ENCODE measurements around the gene TUFT1. TPM values are rescaled to one million over a fixed set of nuclear protein-coding genes. Genes with fewer than 3 reads are reported as not detected.

The TUFT1 gene
- polyA plus RNA-seq, 3 donors, result 1.5 to 1.7 (median 1.6) TPM

- peaks cover 24 to 45% of the 10 kb centered on the region in 2 donors for H3K27me3 ChIP-seq (ENCODE audit: control insufficient read depth in 2 of 2, insufficient read depth in 2 of 2, low read length in 2 of 2)
- intact Hi-C loops (cut with micrococcal nuclease), result no loop called here
- no peak overlapping the region for H2AFZ ChIP-seq (ENCODE audit: insufficient read depth, low read depth, low read length, poor library complexity, severe bottlenecking)
- H3K4me3 Mint-ChIP-seq, result peak overlapping the region in 1 of 2 donors; percentile 97
- H3K4me1 ChIP-seq (ENCODE audit: control insufficient read depth in 1 of 2, insufficient read depth in 2 of 2, low read length in 2 of 2), result peaks cover 17 to 31% of the 10 kb centered on the region in 2 donors
- H3K9me3 Mint-ChIP-seq, result peaks cover 0 to 5% (median 2%) of the 10 kb centered on the region in 7 donors
- H3K27me3 Mint-ChIP-seq (ENCODE audit: low read depth in 3 of 3), result peaks cover 46 to 63% (median 56%) of the 10 kb centered on the region in 3 donors
- H3K36me3 ChIP-seq (replicated peaks in 1 of 2; ENCODE audit: control insufficient read depth in 1 of 2, insufficient read depth in 2 of 2, low read length in 2 of 2), result no peaks in the 10 kb centered on the region
- H4K20me1 ChIP-seq (ENCODE audit: insufficient read depth, low read length), result no peaks in the 10 kb centered on the region
- H3K9ac ChIP-seq (ENCODE audit: insufficient read depth, low read length, poor library complexity, severe bottlenecking), result no peak overlapping the region
- H3K27ac ChIP-seq (ENCODE audit: low read depth in 1 of 2, low read length in 2 of 2), result no peak overlapping the region
- H3K4me3 ChIP-seq (replicated peaks in 1 of 3; ENCODE audit: low read depth in 2 of 3, low read length in 3 of 3), result no peak overlapping the region
- no peak for DNase-seq
- no peaks in the 10 kb centered on the region for H3K9me3 ChIP-seq (replicated peaks in 1 of 2; ENCODE audit: control insufficient read depth in 1 of 2, insufficient read depth in 1 of 2, low read length in 2 of 2)
- no peaks in the 10 kb centered on the region for H3K36me3 Mint-ChIP-seq
- H3K4me1 Mint-ChIP-seq, result peaks cover 28% of the 10 kb centered on the region
- H3K4me2 ChIP-seq (replicated peaks; ENCODE audit: extremely low read depth, low read length, poor library complexity, severe bottlenecking), result no peak overlapping the region
- no CpG with 5 or more reads among the region's 15 CpGs for WGBS (ENCODE audit: insufficient coverage)
- TF ChIP-seq CTCF (IDR thresholded peaks at IDR 0.05), result no peak
- H3K27ac Mint-ChIP-seq, result peak overlapping the region in 1 of 7 donors; percentile 21
- H3K79me2 ChIP-seq (ENCODE audit: insufficient read depth, low read length), result no peaks in the 10 kb centered on the region
Measured at GRCh38 chr1:151509350-151510019, 30.6 kb upstream of the TUFT1 start.

GRCh38 chr1:151510020-151510405 is 30.1 kb upstream of the TUFT1 start:
- peak overlapping the region in 1 of 2 donors; percentile 97 for H3K4me3 Mint-ChIP-seq
- peaks cover 28% of the 10 kb centered on the region for H3K4me1 Mint-ChIP-seq
- H3K4me3 ChIP-seq (replicated peaks in 1 of 3; ENCODE audit: low read depth in 2 of 3, low read length in 3 of 3), result no peak overlapping the region
- H3K9ac ChIP-seq (ENCODE audit: insufficient read depth, low read length, poor library complexity, severe bottlenecking), result no peak overlapping the region
- no peaks in the 10 kb centered on the region for H3K79me2 ChIP-seq (ENCODE audit: insufficient read depth, low read length)
- no peaks in the 10 kb centered on the region for H4K20me1 ChIP-seq (ENCODE audit: insufficient read depth, low read length)
- no peak overlapping the region for H2AFZ ChIP-seq (ENCODE audit: insufficient read depth, low read depth, low read length, poor library complexity, severe bottlenecking)
- peaks cover 0 to 5% (median 2%) of the 10 kb centered on the region in 7 donors for H3K9me3 Mint-ChIP-seq
- H3K27me3 Mint-ChIP-seq (ENCODE audit: low read depth in 3 of 3), result peaks cover 46 to 62% (median 56%) of the 10 kb centered on the region in 3 donors
- H3K27ac ChIP-seq (ENCODE audit: low read depth in 1 of 2, low read length in 2 of 2), result no peak overlapping the region
- no CpG with 5 or more reads among the region's 9 CpGs for WGBS (ENCODE audit: insufficient coverage)
- H3K27ac Mint-ChIP-seq, result peak overlapping the region in 1 of 7 donors; percentile 11
- no peaks in the 10 kb centered on the region for H3K36me3 ChIP-seq (replicated peaks in 1 of 2; ENCODE audit: control insufficient read depth in 1 of 2, insufficient read depth in 2 of 2, low read length in 2 of 2)
- H3K9me3 ChIP-seq (replicated peaks in 1 of 2; ENCODE audit: control insufficient read depth in 1 of 2, insufficient read depth in 1 of 2, low read length in 2 of 2), result no peaks in the 10 kb centered on the region
- TF ChIP-seq CTCF (IDR thresholded peaks at IDR 0.05), result no peak
- no peak overlapping the region for H3K4me2 ChIP-seq (replicated peaks; ENCODE audit: extremely low read depth, low read length, poor library complexity, severe bottlenecking)
- DNase-seq, result no peak
- H3K4me1 ChIP-seq (ENCODE audit: control insufficient read depth in 1 of 2, insufficient read depth in 2 of 2, low read length in 2 of 2), result peaks cover 17 to 31% of the 10 kb centered on the region in 2 donors
- H3K27me3 ChIP-seq (ENCODE audit: control insufficient read depth in 2 of 2, insufficient read depth in 2 of 2, low read length in 2 of 2), result peaks cover 24 to 45% of the 10 kb centered on the region in 2 donors
- H3K36me3 Mint-ChIP-seq, result no peaks in the 10 kb centered on the region
- intact Hi-C loops (cut with micrococcal nuclease), result no loop called here

Measured in CD14-positive monocyte (primary cell).